NOMO-1 treated with dmso at 0.1 percent for 144 hours (cell line): ENCODE results near the gene MARS1.
"Not testable (repeated sequence)": the region's sequence is repeated elsewhere in the genome, so short reads cannot be mapped to it uniquely, and the experiment has no call there.

Experiments
- DNase-seq: peaks from one replicate; lab custom pipeline; 2025; ENCODE audit not compliant: unreplicated experiment; lab: John Stamatoyannopoulos, UW

The MARS1 gene

DNA sequence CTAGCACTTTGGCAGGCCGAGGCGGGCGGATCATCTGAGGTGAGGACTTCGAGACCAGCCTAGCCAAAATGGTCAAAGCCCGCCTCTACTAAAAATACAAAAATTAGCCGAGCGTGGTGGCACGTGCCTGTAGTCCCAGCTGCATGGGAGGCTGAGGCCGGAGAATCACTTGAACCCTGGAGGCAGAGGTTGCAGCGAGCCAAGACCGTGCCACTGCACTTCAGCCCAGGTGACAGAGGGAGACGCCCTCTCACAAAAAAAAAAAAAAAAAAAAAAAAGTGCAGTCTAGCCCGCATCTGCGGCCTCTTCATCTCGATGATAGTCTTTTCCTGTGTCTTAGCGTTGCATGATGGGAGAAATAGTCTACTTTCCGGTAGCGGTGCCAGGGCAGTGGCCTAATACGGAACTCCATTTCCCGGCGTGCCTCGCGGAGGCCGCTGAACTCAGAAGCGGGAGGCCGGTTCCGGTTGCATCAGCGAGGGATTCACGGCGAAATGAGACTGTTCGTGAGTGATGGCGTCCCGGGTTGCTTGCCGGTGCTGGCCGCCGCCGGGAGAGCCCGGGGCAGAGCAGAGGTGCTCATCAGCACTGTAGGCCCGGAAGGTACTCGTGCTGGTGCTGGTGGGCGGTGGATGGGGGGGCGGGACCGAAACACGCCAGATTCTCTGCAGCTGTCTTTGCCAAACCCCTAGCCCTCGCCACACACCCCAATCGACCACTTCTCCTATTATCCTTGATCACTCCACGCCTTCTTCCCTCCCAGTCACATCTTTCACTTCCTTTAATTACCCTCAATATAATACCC lies at the start of gene MARS1:
TSS of gene MARS1 (plus strand) at position 472 of the 805 bp plus-strand sequence. CDS start at position 495, 23 bp downstream.
- peak; percentile 94 for DNase-seq

DNA sequence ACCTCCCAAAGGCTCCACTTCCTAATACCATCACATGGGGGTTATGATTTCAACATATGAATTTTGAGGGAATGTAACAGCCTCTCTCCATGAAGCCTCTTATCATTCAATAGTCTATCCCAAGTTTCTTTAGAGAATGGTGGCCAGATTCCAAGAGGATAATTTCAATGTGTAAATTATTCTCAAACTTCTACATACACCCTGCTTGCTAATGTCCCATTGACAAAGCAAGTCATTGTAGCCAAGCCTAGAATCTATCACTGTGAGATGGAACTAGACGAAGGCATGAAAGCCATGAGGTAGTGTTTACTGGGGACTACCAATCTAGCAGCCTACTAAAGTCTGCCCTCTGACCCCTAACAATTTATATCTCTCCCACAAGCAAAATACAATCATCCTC lies 49.5 kb upstream of the MARS1 start:
- DNase-seq: no peak

DNA sequence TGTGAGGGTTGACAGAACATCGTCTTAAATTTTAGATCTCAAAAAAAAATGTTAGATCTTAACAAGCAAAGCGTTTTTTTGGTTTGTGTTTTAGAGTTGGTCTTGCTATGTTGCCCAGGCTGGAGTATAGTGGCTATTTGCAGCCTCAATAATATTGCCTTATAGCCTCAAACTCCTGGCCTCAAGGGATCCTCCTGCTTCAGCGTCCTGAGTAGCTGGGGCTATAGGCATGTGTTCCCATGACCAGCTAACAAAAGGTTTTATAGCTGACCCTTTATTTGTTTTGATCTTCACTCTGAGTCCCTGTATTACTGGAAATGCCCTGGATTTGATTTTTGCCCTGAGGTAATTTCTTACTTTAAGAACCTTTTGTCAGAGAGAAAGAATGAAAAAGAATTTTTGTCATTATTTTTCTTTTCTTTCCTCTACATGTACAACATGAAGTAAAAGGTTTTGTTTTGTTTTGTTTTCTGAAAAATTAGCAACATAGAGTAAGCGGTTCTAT lies 48.1 kb upstream of the MARS1 start:
- no peak for DNase-seq

DNA sequence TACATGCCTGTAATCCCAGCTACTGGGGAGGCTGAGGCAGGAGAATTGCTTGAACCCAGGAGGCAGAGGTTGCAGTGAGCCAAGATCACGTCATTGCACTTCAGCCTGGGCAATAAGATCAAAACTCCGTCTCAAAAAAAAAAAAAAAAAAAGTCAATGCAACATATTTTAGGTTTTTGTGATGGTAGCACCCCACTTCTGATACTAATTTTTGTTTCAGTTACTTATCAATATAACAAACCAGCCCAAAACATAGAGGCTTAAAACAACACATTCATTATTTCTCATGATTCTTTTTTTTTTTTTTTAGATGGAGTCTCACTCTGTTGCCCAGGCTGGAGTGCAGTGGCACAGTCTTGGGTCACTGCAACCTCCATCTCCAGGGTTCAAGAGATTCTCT lies 46.5 kb upstream of the MARS1 start:
- DNase-seq: not testable (repeated sequence)

DNA sequence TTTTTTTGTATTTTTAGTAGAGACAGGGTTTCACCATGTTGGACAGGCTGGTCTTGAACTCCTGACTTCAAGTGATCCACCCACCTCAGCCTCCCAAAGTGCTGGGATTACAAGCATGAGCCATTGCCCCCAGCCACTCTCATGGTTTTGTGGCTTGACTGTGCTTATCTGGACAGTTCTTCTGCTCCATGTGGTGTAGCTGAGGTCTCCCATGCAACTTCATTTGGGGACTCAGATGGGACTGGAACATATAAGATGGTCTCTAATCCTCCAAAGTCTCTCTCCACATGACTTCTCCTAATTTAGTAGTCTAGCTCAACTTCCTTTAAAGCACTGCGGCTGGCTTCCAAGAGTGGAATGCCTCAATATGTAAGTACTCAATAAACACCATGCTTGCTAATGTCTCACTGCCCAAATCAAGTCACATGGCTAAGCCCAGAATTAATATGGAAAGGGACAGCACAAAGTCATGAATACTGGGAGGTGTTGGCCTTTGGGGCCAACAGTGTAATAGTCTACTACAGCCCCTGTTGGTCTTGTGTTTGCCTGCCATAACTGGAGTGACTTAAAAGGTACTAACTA lies 45.9 kb upstream of the MARS1 start:
- DNase-seq: no peak

DNA sequence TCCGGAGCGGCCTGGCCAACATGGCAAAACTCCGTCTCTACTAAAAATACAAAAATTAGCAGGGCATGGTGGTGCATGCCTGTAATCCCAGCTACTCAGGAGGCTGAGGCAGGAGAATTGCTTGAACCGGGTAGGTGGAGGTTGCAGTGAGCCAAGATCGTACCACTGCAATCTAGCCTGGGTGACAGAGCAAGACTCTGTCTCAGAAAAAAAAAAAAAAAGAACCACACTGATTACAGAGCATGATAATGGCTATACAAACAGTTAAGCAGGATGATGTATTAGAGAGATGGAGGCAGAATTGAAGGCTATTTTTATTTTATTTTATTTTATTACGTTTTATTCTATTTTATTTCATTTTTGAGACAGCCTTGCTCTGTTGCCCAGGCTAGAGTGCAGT lies 43.5 kb upstream of the MARS1 start:
- not testable (repeated sequence) for DNase-seq

DNA sequence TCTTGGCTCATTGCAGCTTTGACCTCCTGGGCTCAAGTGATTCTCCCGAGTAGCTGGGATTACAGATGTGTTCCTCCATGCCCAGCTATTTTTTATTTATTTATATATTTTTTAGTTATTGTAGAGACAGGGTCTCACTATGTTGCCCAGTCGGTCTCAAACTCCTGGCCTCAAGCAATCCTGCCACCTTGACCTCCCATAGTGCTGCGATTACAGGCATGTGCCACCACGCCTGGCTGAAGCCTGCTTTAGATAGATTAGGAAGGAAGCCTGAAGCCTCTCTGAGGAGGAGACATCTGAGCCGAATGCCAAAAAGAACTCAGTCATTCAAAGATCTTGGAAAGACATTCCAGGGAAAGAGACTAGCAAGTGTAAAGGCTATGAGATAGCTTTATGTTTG lies 43.1 kb upstream of the MARS1 start:
- DNase-seq: no peak

DNA sequence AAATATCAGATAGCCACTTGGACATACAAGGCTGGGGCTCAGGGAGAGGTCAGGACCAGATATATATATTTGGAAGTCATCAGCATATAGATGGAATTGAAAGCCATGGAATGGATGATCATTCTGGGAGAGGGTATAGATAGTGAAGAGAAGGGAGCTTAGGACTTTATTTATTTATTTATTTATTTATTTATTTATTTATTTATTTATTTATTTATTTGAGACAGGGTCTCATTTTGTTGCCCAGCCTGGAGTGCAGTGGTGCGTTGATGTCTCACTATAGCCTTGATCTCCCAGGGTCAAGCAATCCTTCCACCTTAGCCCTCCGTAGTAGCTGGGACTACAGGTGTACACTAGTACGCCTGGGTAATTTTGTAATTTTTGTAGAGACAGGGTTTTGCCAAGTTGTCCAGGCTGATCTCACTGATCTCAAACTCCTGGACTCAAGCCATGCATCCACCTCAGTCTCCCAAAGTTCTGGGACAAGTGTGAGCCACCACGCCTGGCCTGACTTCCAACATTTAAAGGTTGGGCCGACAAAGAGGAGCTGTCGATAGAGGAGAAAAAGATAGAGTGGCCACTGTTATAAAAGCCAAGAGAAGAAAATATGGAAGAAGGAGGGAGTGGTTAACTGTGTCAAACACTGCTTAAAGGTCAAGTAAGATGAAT lies 41.4 kb upstream of the MARS1 start:
- no peak for DNase-seq

DNA sequence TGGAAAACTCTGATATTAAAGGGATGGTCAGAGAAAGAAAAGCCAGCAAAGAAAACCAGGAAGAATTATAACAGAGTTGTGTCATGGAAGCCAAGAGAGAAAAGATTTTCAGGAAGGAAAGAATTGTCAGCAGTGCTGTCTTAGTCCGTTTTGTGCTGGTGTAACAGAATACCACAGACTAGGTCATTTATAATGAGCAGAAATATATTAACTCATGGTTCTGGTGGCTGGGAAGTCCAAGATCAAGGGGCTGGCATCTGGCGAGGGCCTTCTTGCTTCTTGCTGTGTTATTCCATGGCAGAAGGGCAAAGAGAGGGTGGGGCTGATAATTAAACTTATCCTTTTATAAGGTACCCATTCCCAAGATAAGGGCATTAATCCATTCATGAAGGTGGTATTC lies 39.2 kb upstream of the MARS1 start:
- no peak for DNase-seq

DNA sequence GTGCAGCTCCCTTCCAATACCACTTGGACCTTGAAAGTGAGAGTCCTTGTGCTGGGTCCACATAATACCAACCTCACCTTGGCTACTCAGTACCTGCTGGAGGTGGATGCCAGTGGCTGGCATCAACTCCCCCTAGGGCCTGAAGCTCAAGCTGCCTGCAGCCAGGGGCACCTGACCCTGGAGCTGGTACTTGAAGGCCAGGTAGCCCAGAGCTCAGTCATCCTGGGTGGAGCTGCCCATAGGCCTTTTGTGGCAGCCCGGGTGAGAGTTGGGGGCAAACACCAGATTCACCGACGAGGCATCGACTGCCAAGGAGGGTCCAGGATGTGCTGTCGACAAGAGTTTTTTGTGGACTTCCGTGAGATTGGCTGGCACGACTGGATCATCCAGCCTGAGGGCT lies 38.5 kb upstream of the MARS1 start:
- no peak for DNase-seq

DNA sequence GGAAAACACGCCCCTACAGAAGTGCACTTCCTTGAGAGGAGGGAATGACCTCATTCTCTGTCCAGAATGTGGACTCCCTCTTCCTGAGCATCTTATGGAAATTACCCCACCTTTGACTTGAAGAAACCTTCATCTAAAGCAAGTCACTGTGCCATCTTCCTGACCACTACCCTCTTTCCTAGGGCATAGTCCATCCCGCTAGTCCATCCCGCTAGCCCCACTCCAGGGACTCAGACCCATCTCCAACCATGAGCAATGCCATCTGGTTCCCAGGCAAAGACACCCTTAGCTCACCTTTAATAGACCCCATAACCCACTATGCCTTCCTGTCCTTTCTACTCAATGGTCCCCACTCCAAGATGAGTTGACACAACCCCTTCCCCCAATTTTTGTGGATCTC lies 37.8 kb upstream of the MARS1 start:
- DNase-seq: no peak

DNA sequence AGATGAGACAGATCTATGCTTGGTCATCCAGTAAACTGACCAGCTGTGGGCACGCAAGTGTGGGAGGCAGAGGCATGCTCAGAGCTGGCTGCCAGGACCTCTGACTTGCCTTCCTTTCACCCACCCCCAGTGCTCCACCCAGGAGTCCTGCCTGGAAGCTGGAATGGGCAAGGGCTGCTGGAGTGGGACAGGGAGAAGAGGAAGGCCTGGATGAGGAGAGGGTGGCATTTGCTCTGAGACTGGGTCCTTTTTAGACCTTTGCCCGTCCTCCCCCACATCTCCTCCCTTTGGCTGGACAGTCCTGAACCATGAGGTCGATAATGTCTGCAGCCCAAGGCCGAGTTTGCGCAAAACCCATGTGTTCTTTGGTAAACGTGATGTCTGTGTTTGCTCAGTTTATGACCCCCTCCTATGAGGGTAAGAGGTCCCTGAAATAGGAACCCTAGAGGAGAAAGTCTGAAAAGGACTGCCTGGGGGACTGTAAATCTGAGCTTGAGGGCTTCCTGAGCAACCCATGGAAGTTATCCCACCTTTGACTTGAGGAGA lies 36.6 kb upstream of the MARS1 start:
- DNase-seq: no peak

DNA sequence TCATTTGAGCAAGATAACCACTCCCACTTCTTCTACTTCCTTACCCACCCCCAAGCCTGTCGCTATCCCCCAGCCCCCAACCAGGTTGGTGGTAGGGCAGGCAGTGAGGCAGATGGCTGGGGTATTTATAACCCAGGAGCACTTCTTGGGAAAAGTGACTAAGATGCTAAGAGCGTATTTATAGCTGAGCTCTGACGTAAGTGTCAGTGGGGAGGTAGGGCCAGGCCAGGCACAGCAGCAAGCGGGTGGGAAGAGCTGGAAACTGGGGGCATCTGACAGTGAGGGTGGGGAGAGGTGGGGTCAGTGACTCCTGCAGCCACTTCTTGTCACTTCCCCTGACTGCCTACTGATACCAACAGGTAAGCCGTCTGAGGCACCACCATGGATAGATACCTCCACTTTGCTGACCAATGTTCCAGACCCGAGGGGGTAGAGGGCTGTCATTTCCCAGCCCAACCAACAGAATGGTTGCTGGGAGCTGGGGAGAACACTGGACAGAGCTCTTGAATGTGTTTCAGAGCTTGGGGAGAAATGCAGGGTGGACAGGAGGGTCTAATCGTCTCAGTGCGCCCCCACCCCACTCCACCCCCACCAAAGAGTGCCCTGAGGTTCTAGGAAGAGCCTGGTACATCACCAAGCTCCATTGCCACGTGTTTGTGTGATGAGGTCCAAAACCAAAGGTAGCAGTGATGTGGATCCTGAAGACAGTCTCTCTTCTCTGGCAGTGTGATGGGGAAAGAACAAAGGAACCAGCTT lies 35.5 kb upstream of the MARS1 start:
- no peak for DNase-seq

DNA sequence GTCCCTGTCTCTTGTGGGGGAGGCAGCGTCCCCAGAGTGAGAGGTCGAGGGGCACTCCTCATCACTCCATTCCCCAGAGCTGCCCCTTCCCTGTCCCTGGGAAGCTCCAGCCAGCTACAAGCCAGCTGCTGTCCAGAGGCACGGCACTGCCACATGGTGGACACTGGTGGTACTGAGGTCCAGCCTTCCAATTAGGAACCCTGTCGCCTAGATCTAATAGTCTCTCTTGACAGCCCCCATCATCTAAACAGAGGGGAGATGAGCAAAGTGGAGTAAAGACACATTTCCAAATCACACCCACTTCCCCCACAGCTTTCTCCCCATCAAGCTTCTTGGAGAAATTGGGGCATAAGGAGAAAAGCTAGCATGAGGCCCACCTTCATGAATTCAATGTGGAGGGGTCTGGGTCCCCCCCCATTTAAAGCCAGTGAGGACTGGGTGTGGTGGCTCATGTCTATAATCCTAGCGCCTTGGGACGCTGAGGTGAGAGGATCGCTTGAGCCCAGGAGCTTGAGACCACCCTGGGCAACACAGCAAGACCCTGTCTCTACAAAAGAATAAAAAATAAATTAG lies 34.8 kb upstream of the MARS1 start:
- DNase-seq: peak; percentile 23

DNA sequence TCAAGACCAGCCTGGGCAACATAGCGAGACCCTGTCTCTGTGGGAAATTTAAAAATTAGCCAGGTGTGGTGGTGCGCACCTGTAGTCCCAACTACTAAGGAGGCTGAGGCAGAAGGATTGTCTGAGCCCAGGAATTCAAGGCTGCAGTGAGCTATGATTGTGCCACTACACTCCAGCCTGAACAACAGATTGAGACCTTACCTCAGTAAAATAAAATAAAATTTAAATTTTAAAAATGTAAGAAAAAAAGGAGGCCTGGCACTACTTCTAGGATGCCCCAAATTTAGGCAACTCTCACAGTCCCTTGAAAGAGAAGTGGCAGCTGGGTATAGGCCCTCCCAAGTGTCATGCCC lies 33.7 kb upstream of the MARS1 start:
- DNase-seq: no peak

DNA sequence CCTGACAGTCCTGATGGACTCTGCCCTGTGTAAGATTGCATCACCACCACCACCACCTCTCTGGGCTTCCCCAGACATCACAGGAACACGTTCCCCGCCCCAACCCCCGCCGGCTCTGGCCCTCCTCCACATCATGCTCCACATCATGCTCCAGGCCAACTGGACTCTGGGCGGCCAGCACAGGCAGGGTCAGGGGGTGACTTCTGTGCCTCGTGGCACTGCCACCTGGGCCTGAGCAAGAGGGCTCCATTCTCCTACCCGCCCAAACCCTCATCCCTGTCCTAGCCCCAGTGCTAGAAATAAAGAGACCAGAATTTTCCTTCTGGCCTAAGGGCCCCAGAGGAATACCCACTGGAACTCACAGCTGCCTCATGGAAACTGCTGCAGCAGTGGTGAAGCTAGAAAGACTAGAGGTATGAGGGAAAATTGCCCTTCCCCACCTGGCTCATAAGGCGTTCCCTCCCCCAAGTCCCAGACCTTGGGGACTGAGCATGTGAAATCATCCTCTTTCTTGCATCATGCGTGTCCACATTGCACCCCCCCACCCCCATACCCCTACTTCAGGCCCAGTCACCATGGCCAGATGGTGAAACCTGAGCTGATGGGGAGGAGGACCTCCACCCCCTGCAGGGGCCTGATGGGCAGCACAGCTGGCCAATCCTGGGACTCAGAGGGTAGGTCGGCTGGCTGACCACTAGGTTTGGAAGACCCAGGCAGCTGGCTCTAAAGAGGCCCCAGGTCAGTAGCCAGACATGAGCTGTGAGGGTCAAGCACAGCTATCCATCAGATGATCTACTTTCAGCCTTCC lies 33.1 kb upstream of the MARS1 start, which contains the start of gene INHBE:
TSS of gene INHBE (plus strand) at position 742 of the 808 bp plus-strand sequence. CDS start 230 bp downstream, outside the sequence.
- DNase-seq: no peak

DNA sequence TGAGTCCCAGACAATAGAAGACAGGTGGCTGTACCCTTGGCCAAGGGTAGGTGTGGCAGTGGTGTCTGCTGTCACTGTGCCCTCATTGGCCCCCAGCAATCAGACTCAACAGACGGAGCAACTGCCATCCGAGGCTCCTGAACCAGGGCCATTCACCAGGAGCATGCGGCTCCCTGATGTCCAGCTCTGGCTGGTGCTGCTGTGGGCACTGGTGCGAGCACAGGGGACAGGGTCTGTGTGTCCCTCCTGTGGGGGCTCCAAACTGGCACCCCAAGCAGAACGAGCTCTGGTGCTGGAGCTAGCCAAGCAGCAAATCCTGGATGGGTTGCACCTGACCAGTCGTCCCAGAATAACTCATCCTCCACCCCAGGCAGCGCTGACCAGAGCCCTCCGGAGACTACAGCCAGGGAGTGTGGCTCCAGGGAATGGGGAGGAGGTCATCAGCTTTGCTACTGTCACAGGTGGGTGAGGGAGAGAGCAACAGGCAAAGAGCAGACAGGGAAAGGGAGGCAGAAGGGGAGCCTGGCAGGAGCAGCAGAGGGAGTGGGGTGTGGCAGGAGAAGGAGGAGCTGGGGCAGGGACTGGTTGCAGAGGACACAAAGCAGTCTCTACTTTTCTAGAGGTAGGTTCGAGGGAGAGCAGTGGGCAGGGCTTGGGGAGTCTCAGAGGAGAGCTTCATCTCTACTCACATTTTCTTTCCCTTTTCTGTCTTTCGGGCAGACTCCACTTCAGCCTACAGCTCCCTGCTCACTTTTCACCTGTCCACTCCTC lies 32.3 kb upstream of the MARS1 start:
- no peak for DNase-seq

DNA sequence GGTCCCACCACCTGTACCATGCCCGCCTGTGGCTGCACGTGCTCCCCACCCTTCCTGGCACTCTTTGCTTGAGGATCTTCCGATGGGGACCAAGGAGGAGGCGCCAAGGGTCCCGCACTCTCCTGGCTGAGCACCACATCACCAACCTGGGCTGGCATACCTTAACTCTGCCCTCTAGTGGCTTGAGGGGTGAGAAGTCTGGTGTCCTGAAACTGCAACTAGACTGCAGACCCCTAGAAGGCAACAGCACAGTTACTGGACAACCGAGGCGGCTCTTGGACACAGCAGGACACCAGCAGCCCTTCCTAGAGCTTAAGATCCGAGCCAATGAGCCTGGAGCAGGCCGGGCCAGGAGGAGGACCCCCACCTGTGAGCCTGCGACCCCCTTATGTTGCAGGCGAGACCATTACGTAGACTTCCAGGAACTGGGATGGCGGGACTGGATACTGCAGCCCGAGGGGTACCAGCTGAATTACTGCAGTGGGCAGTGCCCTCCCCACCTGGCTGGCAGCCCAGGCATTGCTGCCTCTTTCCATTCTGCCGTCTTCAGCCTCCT lies 31.6 kb upstream of the MARS1 start:
- DNase-seq: no peak
